Activated CD4-positive, alpha-beta T cell treated with anti-CD3 and anti-CD28 coated beads for 36 hours (primary cell): ENCODE results near the gene GRIFIN. TPM values are rescaled to one million over a fixed set of nuclear protein-coding genes. Genes with fewer than 3 reads are reported as not detected.

ENCODE experiments used
- ATAC-seq: fragments of 200-7000 bp; cut with Tn5 transposase; one replicate; pipeline ENCODE4 v1.10.0; 2021; ENCODE audit warnings: mild to moderate bottlenecking, moderate library complexity
- CTCF ChIA-PET: fragments of 350-600 bp; sonication (Branson Sonifier 250); formaldehyde crosslinking; loops from one replicate; lab custom pipeline; 2021; ENCODE audit warnings: antibody characterized with exemption; lab: Charles Lee
- POLR2A ChIA-PET: fragments of 350-600 bp; sonication (Branson Sonifier 250); formaldehyde crosslinking; loops from one replicate; lab custom pipeline; 2021; ENCODE audit warnings: antibody characterized with exemption, inconsistent platforms; lab: Charles Lee
- DNase-seq: peaks from one replicate; pipeline ENCODE4 v3.0.0-alpha.2; 2020
- H3K27ac Mint-ChIP-seq: one replicate; pipeline ENCODE4 v1.8.0; 2021; ENCODE audit warnings: mixed read lengths
- H3K27me3 Mint-ChIP-seq: one replicate; pipeline ENCODE4 v1.8.0; 2021; ENCODE audit warnings: mixed read lengths
- H3K36me3 Mint-ChIP-seq: one replicate; pipeline ENCODE4 v1.8.0; 2021; ENCODE audit warnings: low read depth, mixed read lengths
- H3K4me1 Mint-ChIP-seq: one replicate; pipeline ENCODE4 v1.8.0; 2021; ENCODE audit warnings: mixed read lengths
- H3K4me3 Mint-ChIP-seq: one replicate; pipeline ENCODE4 v1.8.0; 2021; ENCODE audit warnings: mild to moderate bottlenecking, moderate library complexity, mixed read lengths
- H3K9me3 Mint-ChIP-seq: one replicate; pipeline ENCODE4 v1.8.0; 2021; ENCODE audit warnings: low read depth, mixed read lengths
- intact Hi-C, 2 experiments: fragments of 100-400 bp; cut with DNase I in 1 of 2; cut with micrococcal nuclease in 1 of 2; formaldehyde crosslinking; loops; one replicate each; pipeline versions ENCODE4 v1.14.2 to v1.15.1; 2022 to 2024; cut with DNase I, micrococcal nuclease
- total RNA-seq, 2 experiments: library from RNA; stranded (reverse); gene quantifications; one replicate each; pipeline ENCODE4 v1.2.3, GENCODE V29; 2021

GRIFIN gene
- total RNA-seq, 2 experiments from 2014 or later, result not detected

DNA sequence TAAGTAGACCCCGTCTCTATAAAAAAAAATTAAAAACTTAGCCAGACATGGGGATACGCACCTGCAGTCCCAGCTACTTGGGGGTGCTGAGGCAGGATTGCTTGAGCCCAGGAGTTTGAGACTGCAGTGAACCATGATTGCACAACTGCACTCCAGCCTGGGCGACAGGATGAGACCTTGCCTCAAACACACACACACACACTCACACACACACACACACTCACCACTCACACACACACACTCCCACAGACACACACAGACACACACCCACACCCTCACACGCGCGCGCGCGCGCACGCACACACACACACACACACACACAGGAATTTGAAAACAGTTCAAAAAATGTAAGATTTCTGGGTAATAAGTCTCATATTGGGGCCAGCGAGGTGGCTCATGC lies 8.7 kb upstream of the GRIFIN start:
- Mint-ChIP-seq H3K4me3 (no peak overlapping the region), H3K4me1 (no peaks in the 10 kb centered on the region), H3K9me3 (peaks cover 7% of the 10 kb centered on the region), H3K27ac (no peak overlapping the region), H3K36me3 (no peaks in the 10 kb centered on the region), H3K27me3 (no peaks in the 10 kb centered on the region)
- no peak for ATAC-seq
- no peak for DNase-seq
- intact Hi-C loops, result loop anchor here in 1 of 2 experiments (5.0 kb wide), 1 partner anchor 82 kb away; no protein-coding TSS in a partner anchor
- CTCF ChIA-PET, result no interaction called here
- POLR2A ChIA-PET, result no interaction called here

DNA sequence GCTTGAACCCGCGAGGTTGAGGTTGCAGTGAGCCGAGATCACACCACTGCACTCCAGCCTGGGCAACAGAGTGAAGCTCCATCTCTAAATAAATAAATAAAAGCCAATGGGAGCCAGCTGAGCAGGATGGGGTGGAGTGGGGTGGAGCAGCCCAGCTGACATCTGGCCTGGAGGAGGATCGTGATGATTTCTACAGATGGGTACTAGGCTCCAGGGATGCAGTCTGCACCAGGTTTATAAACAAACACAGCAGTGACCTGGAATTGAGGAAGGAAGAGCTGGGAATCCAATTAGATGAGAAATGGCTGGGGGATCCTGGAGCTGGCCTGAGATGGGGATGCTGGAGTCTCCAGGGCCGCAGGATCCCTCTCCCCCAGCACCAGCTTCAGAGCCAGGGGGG lies 7.3 kb upstream of the GRIFIN start:
- ChIA-PET POLR2A (no interaction called here), CTCF (interaction anchor here (0.7 to 1.0 kb wide), 3 partner anchors 9 to 37 kb away, joined by 3 to 4 read pairs (median 4); no protein-coding TSS in a partner anchor)
- Mint-ChIP-seq H3K36me3 (no peaks in the 10 kb centered on the region), H3K9me3 (peaks cover 7% of the 10 kb centered on the region), H3K4me1 (no peaks in the 10 kb centered on the region), H3K27me3 (no peaks in the 10 kb centered on the region), H3K27ac (no peak overlapping the region), H3K4me3 (no peak overlapping the region)
- intact Hi-C loops, result loop anchor here in 1 of 2 experiments (5.0 kb wide), 1 partner anchor 84 kb away; no protein-coding TSS in a partner anchor
- DNase-seq (no peak), ATAC-seq (no peak)

DNA sequence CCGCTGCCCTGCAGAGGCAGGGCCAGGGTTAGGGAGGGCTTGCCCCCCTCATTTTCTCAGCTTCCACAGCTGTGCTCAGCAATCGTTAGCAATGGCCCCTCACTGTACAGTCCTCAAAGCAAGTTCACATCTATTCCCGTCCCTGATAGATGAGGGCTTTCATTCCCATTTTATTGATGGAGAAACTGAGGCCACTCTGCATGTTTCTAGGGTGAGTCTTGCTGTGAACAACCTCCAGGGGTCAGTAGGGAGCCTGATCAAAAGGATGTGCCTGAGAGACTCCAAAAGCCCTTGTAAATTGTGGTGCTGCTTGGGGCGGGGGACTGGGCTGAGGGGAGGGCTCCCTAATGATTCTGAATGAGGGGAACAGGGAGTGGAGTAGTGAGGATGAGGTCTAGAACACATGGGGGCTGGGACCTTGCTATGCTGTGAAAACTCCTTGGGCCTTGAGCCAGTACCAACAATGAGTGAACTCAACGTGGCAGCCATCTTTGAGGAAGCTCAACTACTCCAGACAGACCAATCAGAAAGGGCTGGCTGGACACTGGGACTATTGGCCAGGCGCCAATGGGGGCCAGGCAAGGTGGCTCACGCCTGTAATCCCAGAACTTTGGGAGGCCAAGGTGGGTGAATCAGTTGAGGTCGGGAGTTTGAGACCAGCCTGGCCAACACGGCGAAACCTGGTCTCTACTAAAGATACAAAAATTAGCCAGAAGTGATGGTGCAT lies 6.7 kb upstream of the GRIFIN start:
- ChIA-PET POLR2A (no interaction called here), CTCF (interaction anchor here (1.0 kb wide), 1 partner anchor 10 kb away, joined by 4 read pairs; no protein-coding TSS in a partner anchor)
- Mint-ChIP-seq H3K9me3 (peaks cover 7% of the 10 kb centered on the region), H3K36me3 (no peaks in the 10 kb centered on the region), H3K27ac (no peak overlapping the region), H3K4me1 (no peaks in the 10 kb centered on the region), H3K4me3 (no peak overlapping the region), H3K27me3 (no peaks in the 10 kb centered on the region)
- intact Hi-C loops, result loop anchor here in 1 of 2 experiments (5.0 kb wide), 1 partner anchor 84 kb away; no protein-coding TSS in a partner anchor
- no peak for DNase-seq
- ATAC-seq, result no peak

DNA sequence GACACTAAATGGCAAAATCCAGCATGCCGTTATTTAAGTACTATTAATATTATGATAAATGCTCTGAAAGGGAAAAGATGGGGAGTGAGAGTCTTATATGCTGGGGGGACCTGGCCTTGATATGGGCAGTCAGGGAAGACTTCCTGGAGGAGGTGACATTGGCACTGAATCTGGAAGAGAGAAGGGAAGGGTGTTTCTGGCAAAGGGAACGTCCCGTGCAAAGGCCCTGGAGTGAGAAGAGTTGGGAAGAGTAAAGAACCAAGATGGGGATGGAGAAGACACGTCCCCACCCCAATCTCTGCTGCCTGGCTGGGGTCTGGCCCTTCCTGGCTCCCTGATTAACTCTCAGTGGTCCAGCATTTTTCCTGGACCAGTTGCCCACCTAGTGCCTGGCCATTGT lies 5.0 kb upstream of the GRIFIN start:
- Mint-ChIP-seq H3K27me3 (no peaks in the 10 kb centered on the region), H3K4me1 (no peaks in the 10 kb centered on the region), H3K36me3 (no peaks in the 10 kb centered on the region), H3K9me3 (peaks cover 7% of the 10 kb centered on the region), H3K4me3 (no peak overlapping the region), H3K27ac (no peak overlapping the region)
- no peak for ATAC-seq
- intact Hi-C loops, result loop anchor here in 1 of 2 experiments (5.0 kb wide), 1 partner anchor 86 kb away; no protein-coding TSS in a partner anchor
- no peak for DNase-seq
- POLR2A ChIA-PET, result no interaction called here
- CTCF ChIA-PET, result interaction anchor here (0.6 to 2.1 kb wide), 3 partner anchors 10 to 406 kb away, joined by 3 to 7 read pairs (median 4); no protein-coding TSS in a partner anchor

DNA sequence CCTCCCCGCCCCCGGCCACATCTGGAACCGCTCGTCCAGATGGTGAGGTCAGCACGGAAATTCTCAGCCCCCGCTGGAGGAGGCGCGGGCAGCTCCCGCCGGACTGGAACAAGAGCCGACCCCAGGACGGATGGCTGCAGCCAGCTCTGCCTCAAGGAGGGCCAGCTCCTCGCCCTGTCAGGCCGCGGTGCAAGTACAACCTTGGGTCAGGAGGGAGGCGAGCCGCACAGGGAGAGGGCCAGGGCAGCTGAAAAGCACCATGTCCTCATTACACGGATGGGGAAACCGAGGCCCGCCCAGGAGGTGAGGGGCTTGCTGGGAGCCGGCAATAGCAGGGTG lies 3.8 kb upstream of the GRIFIN start:
- DNase-seq, result no peak
- Mint-ChIP-seq H3K27ac (no peak overlapping the region), H3K4me1 (no peaks in the 10 kb centered on the region), H3K27me3 (no peaks in the 10 kb centered on the region), H3K4me3 (no peak overlapping the region), H3K9me3 (peaks cover 7% of the 10 kb centered on the region), H3K36me3 (no peaks in the 10 kb centered on the region)
- CTCF ChIA-PET, result interaction anchor here (0.8 to 2.1 kb wide), 2 partner anchors 9 to 51 kb away, joined by 5 to 7 read pairs; no protein-coding TSS in a partner anchor
- intact Hi-C loops, result loop anchor here in 1 of 2 experiments (5.0 kb wide), 1 partner anchor 87 kb away; no protein-coding TSS in a partner anchor
- POLR2A ChIA-PET, result no interaction called here
- no peak for ATAC-seq

DNA sequence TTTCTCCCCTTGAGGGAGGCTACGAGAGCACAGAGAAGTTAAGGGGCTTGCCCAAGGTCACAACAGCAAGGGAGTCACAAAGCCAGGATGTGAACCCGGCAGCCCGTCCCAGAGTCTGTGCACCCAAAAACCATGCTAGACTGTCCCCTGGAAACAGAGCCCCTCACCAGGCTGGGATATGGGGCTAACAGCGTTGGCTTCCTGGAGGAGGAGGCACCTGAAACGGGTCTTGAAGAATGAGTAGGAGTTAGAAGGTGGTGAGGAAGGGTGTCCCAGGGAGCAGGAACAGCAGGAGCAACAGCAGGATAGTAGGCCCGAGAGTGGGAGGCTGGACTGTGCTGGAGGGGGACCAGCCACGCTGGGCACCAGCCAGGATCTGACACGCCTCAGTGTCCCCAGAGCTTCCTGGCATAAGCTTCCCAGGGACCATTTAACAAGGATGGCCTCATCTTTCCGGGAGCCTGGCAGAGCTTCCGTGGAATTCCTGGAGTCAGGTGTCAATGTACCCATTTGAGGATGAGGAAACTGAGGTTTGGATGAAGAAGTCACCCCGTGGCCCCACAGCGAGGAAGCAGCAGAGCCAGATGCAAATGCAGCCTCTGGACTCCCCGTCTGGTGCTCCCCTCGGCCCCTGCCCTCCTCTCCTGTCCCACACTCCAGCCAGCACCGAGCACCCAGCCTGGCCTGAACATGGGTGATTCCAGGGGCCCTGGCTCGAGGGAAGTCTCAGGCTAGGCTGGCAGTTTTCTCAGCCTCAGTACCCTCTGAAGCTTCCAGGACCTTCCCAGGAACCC lies 3.3 kb upstream of the GRIFIN start:
- H3K4me3 Mint-ChIP-seq, result no peak overlapping the region
- H3K36me3 Mint-ChIP-seq, result no peaks in the 10 kb centered on the region
- H3K27me3 Mint-ChIP-seq, result no peaks in the 10 kb centered on the region
- H3K9me3 Mint-ChIP-seq, result peaks cover 7% of the 10 kb centered on the region
- H3K4me1 Mint-ChIP-seq, result no peaks in the 10 kb centered on the region
- intact Hi-C loops, result loop anchor here in 1 of 2 experiments (5.0 kb wide), 2 partner anchors 33 to 88 kb away; no protein-coding TSS in a partner anchor
- DNase-seq, result no peak
- ATAC-seq, result no peak
- ChIA-PET POLR2A (no interaction called here), CTCF (interaction anchor here (0.7 to 2.1 kb wide), 3 partner anchors 9 to 1486 kb away, joined by 3 to 7 read pairs (median 5); no protein-coding TSS in a partner anchor)
- H3K27ac Mint-ChIP-seq, result no peak overlapping the region

DNA sequence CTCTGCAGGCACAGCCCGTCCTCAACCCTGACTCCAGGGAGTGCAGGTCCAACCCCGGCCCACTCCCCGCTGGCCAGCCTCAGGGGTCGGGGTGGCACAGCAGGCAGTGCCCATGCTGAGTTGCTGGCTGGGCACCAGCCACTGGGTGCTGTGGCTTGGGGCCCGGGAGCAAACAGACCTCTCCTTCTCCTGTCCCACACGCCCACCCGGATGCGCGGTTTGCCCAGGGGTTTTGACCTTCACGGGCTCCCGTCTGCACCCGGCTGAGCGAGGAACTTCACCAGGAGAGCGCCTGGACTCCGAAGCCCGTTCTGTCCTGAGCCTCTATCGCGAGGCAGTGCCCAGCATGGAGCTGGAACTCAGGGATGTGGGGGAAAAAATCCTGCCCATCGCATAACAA lies 2.6 kb upstream of the GRIFIN start:
- H3K9me3 Mint-ChIP-seq, result peaks cover 7% of the 10 kb centered on the region
- POLR2A ChIA-PET, result no interaction called here
- no peaks in the 10 kb centered on the region for H3K4me1 Mint-ChIP-seq
- CTCF ChIA-PET, result interaction anchor here (0.7 to 1.2 kb wide), 3 partner anchors 10 to 1485 kb away, joined by 3 to 6 read pairs (median 3); no protein-coding TSS in a partner anchor
- no peaks in the 10 kb centered on the region for H3K27me3 Mint-ChIP-seq
- intact Hi-C loops, result loop anchor here in 1 of 2 experiments (5.0 kb wide), 1 partner anchor 34 kb away; no protein-coding TSS in a partner anchor
- H3K27ac Mint-ChIP-seq, result no peak overlapping the region
- H3K36me3 Mint-ChIP-seq, result no peaks in the 10 kb centered on the region
- ATAC-seq (no peak), DNase-seq (no peak)
- no peak overlapping the region for H3K4me3 Mint-ChIP-seq

DNA sequence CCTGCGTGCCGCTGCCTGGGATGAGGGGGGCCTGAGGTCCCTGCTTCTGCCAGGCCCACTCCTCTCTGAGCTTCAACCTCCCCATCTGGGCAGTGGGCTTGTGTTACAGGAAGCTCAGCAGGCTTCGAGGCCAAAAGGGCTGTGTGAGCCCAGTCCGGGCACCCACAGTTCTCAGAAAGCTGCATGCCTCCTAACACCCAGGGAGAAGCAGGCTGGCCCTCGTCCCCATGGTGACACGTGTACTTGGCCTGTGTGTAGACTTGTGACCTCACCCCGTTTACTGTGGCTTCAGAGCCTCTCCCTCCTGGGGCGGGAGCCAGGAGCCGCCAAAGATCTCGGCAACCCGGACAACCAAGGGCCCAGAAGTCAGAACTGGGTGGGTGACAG lies 2.2 kb upstream of the GRIFIN start:
- ATAC-seq (no peak), DNase-seq (no peak)
- ChIA-PET CTCF (interaction anchor here (0.6 to 1.2 kb wide), 5 partner anchors 9 to 1485 kb away, joined by 3 to 6 read pairs (median 3); no protein-coding TSS in a partner anchor), POLR2A (no interaction called here)
- no peaks in the 10 kb centered on the region for H3K4me1 Mint-ChIP-seq
- intact Hi-C loops, result loop anchor here in 1 of 2 experiments (5.0 kb wide), 1 partner anchor 34 kb away; no protein-coding TSS in a partner anchor
- no peaks in the 10 kb centered on the region for H3K27me3 Mint-ChIP-seq
- no peak overlapping the region for H3K4me3 Mint-ChIP-seq
- H3K27ac Mint-ChIP-seq, result no peak overlapping the region
- H3K36me3 Mint-ChIP-seq, result no peaks in the 10 kb centered on the region
- H3K9me3 Mint-ChIP-seq, result peaks cover 7% of the 10 kb centered on the region

DNA sequence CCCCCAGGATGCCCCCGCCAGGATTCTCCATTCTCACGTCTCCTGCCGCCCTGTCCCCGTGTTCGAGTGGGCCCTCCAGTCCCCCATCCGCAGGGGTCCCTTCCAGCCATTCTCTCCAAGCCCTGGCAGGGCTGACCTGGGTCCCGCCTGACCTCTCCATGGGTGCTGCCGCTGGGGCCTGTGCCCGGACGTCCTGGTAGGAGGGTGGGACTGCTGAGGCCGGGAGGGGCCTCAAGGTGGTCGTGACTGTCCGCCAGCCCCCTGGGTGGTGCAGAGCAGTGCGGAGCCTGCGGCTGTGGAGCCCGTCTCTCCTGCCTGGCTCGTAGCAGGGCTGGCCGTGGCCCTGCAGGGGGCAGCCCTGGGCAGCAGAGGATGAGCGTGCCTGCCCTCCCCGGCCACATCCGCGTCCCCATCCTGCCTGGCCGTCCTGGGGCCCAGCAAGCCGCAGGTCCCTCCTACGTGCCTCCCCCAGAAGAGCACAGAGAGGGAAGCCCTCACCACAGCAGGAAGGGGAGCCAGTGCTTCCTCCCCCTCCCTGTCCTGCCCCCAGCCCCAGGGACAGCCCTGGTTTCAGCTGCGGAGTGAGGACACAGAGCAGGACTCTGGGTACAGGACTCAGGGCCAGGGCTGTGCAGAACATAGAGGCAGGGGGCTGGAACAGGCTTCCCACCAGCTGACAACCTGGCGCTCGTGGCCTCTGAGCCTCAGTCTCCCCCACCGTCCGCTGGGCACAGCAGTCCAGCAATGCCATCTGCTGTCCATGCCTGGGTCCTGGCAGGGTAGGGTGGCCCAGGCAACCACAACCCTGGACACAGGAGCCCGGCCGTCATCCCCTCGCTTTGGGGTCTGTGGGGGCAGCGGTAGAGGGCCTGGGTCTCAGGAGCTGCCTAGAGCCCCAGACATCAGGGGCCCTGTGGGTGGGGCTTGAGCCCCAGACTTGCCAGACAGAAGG lies 1.5 kb upstream of the GRIFIN start:
- Mint-ChIP-seq H3K9me3 (peaks cover 2% of the 10 kb centered on the region), H3K27me3 (no peaks in the 10 kb centered on the region), H3K4me1 (no peaks in the 10 kb centered on the region), H3K4me3 (no peak overlapping the region), H3K27ac (no peak overlapping the region), H3K36me3 (no peaks in the 10 kb centered on the region)
- ChIA-PET POLR2A (no interaction called here), CTCF (interaction anchor here (0.6 to 1.2 kb wide), 5 partner anchors 9 to 232 kb away, joined by 3 to 6 read pairs (median 3); no protein-coding TSS in a partner anchor)
- DNase-seq (peak; percentile 80), ATAC-seq (peak; percentile 99)
- intact Hi-C loops, result loop anchor here (1.0 to 5.0 kb wide), 3 partner anchors 35 to 204 kb away; no protein-coding TSS in a partner anchor

DNA sequence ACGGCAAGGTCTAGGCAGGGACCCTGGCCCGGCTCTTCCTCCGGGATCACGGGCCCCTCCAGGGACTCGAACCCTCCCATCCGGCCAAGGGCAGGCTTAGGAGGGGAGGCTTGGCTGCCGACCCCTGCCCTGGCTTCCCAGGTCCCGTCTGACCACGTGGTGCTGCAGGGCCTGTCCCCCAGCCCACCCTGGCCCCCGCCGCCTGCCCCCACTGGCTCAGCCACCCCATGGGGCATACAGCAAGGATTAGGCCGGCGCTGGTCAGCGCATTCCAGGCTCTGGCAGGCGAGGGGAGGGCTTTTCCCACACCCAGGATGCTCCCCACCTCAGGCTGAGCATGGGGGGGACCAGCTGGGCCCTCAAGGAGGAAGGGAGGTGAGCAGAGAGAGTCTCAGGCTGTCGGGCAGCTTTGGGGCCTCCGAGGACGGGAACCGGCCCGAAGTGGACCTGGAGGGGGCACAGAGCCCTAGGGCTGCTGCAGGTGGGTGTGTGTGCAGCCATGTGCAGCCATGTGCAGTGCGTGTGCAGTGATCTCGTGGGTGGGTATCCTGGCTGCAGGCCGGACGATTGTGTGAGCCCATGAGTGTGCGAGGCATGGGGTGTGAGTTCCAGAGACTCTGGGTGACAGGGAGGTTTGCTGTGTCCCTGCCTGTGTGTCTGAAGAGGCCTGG lies 713 bp upstream of the GRIFIN start:
- H3K36me3 Mint-ChIP-seq, result no peaks in the 10 kb centered on the region
- intact Hi-C loops, result loop anchor here (1.0 to 5.0 kb wide), 3 partner anchors 35 to 204 kb away; no protein-coding TSS in a partner anchor
- no peak for DNase-seq
- no peaks in the 10 kb centered on the region for H3K9me3 Mint-ChIP-seq
- ChIA-PET POLR2A (no interaction called here), CTCF (interaction anchor here (0.6 to 1.1 kb wide), 2 partner anchors 26 to 93 kb away, joined by 3 read pairs; no protein-coding TSS in a partner anchor)
- no peaks in the 10 kb centered on the region for H3K4me1 Mint-ChIP-seq
- H3K4me3 Mint-ChIP-seq, result no peak overlapping the region
- no peak for ATAC-seq
- no peak overlapping the region for H3K27ac Mint-ChIP-seq
- no peaks in the 10 kb centered on the region for H3K27me3 Mint-ChIP-seq
